OCI-LY3 (cell line): ENCODE measurements around the gene BBIP1.

Experiments used
- CTCF ChIP-seq: fragments of 200-600, 300-600 bp; sonication (generic); IDR thresholded peaks from 2 replicates; pipeline ENCODE4 v1.5.1; 2014; ENCODE audit warnings: antibody characterized with exemption, low read length, low read depth
- EZH2phosphoT487 ChIP-seq: fragments of 200-600 bp; shearing (Covaris generic); IDR thresholded peaks from 2 replicates; pipeline ENCODE4 v1.6.1; 2018; ENCODE audit warnings: antibody characterized with exemption, mixed run types, low read depth

DNA sequence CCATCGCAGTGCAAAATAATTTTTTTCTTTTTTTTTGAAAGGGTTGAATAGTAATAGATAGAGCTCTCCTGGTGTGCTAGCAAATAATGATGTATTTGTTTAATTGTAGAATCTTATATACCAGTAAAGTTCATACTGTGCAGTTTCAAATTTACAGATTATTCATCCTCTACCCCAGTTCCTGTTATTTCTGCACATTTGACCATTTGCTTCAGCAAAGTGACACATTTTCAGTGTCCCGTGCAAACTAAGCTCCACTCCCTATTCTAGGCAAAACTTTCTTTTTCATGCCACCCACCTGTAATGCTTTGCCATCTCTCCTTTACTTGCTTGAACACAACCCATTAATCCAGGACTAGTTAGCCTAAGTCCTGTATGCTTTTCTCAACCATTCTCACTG lies 43.5 kb upstream of the BBIP1 start:
- TF ChIP-seq CTCF = no peak
- TF ChIP-seq EZH2phosphoT487 = no peak
